Measurements from ENCODE around the gene CT55. TPM values are rescaled to one million over a fixed set of nuclear protein-coding genes. Genes with fewer than 3 reads are reported as not detected.
"Not testable (repeated sequence)": the region's sequence is repeated elsewhere in the genome, so short reads cannot be mapped to it uniquely, and the experiment has no call there.

CT55 gene
- total RNA-seq, 1 experiment from 2014 or later: not detected

DNA sequence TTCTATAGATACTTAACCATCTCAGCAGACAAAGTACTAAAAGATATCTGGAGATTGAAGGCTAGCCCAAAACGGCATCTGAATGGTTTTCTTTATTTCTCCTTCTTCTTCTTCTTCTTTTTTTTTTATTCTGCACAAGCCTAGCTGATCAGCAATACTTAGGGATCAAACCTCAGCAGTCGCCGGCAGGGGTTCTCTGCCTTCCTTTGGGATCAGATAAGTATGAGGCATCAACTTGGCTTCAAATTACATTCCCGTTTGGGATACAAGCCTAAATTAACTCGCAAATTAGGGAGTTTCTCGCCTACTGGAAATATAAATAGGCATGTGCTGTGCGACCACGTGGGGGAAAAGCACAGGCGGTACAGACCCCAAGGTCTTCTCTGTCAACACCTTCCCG lies 730 bp downstream of the CT55 start:
- TF ChIP-seq, protein P1, sequence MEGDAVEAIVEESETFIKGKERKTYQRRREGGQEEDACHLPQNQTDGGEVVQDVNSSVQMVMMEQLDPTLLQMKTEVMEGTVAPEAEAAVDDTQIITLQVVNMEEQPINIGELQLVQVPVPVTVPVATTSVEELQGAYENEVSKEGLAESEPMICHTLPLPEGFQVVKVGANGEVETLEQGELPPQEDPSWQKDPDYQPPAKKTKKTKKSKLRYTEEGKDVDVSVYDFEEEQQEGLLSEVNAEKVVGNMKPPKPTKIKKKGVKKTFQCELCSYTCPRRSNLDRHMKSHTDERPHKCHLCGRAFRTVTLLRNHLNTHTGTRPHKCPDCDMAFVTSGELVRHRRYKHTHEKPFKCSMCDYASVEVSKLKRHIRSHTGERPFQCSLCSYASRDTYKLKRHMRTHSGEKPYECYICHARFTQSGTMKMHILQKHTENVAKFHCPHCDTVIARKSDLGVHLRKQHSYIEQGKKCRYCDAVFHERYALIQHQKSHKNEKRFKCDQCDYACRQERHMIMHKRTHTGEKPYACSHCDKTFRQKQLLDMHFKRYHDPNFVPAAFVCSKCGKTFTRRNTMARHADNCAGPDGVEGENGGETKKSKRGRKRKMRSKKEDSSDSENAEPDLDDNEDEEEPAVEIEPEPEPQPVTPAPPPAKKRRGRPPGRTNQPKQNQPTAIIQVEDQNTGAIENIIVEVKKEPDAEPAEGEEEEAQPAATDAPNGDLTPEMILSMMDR (conservative IDR thresholded peaks at IDR 0.05; ENCODE audit: low read depth, low read length): no peak
- TF ChIP-seq EZH2phosphoT487 (IDR thresholded peaks at IDR 0.05; ENCODE audit: borderline replicate concordance, low read length) (no peak), EZH2 (IDR thresholded peaks at IDR 0.05; ENCODE audit: low read length, unreplicated experiment) (no peak)
- DNase-seq (no peak), ATAC-seq (no peak)
- intact Hi-C loops (cut with micrococcal nuclease): no loop called here
- Histone ChIP-seq H3K4me3 (ENCODE audit: low read length) (no peak overlapping the region), H3F3A (ENCODE audit: low read length, unreplicated experiment) (no peaks in the 10 kb centered on the region), H3K9ac (ENCODE audit: low read length) (no peak overlapping the region), H3K27ac (ENCODE audit: low read length) (no peak overlapping the region), H3K9me3 (ENCODE audit: low read length) (no peaks in the 10 kb centered on the region), H3K27me3 (ENCODE audit: low read length) (peaks cover 36% of the 10 kb centered on the region), H3K9me2 (replicated peaks; ENCODE audit: low read length) (no peaks in the 10 kb centered on the region), H3K4me2 (ENCODE audit: low read length) (no peak overlapping the region), H4K20me1 (ENCODE audit: low read length) (no peaks in the 10 kb centered on the region), H3K4me1 (ENCODE audit: insufficient read depth, low read length) (no peaks in the 10 kb centered on the region), H2AFZ (ENCODE audit: low read length) (no peak overlapping the region), H3K36me3 (ENCODE audit: low read depth, low read length) (no peaks in the 10 kb centered on the region), H3K79me2 (ENCODE audit: low read length) (no peaks in the 10 kb centered on the region)
- BruUV-seq (replicated peaks): no TSS peak
- ChIA-PET CTCF (no interaction called here), POLR2A (ENCODE audit: unreplicated experiment) (no interaction called here)

DNA sequence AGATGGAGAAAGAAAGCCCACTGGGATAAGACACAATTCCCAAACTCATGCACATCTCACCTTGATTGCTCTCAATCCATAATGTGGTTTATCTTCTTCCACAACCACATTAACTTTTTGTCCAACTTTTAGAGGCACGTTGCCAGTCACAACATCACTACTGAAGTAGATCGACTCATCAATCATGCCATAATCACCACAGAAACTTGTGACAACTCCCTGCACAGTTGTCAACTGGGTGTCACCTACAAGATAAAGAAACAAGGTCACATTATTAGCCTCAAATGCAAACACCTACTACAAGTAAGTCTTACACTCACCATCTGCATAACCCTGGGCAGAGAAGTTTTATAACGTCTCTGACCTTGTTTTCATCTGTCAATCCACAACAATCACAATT lies 1.7 kb downstream of the CT55 start:
- intact Hi-C loops (cut with micrococcal nuclease); H3K36me3 ChIP-seq (ENCODE audit: low read depth, low read length); CTCF ChIA-PET; DNase-seq; H3K9me2 ChIP-seq (replicated peaks; ENCODE audit: low read length); H2AFZ ChIP-seq (ENCODE audit: low read length); POLR2A ChIA-PET (ENCODE audit: unreplicated experiment); H3F3A ChIP-seq (ENCODE audit: low read length, unreplicated experiment); H4K20me1 ChIP-seq (ENCODE audit: low read length); H3K4me1 ChIP-seq (ENCODE audit: insufficient read depth, low read length); H3K4me2 ChIP-seq (ENCODE audit: low read length); ATAC-seq; H3K9ac ChIP-seq (ENCODE audit: low read length); BruUV-seq (replicated peaks); H3K27ac ChIP-seq (ENCODE audit: low read length); H3K9me3 ChIP-seq (ENCODE audit: low read length); H3K79me2 ChIP-seq (ENCODE audit: low read length); H3K4me3 ChIP-seq (ENCODE audit: low read length): not testable (repeated sequence)
- peaks cover 44% of the 10 kb centered on the region for H3K27me3 ChIP-seq (ENCODE audit: low read length)

DNA sequence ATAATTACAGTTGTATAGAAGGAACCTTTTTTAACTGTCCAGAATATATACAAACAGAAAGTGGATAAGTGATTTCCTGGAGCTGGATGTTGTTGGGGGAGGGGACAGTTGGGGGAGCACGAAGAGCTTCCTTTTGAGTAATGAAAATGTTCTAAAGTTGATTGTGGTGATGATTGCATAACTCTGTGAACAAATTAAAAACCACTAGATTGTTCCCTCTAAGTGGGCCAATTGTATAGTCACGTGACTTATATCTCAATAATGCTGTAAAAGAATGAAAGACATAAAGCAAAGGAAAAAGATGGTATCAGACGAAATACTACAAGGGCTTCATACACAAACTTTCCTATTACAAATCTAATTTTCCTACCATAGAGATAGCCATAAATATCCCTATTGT lies 2.7 kb downstream of the CT55 start:
- CTCF ChIA-PET: no interaction called here
- POLR2A ChIA-PET (ENCODE audit: unreplicated experiment): no interaction called here
- peaks cover 52% of the 10 kb centered on the region for H3K27me3 ChIP-seq (ENCODE audit: low read length)

DNA sequence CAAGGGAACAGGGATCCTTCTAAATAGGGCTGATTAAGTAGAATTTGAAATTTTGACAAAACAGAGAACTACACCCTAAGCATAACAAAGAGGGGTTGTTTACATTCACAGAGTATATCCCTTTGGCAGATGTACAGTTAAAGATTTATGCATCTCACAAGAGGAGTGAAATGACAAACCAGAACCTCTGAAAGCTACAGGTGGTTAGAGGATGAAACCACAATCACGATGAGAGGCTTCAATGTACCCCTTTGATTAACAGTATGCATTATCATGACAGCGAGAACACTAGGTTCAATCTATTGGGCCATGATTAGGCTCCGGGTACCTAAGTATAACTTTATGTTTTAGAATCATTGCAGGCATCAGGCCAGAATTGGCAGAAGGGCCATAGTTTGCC lies 16.5 kb downstream of the CT55 start:
- H3K36me3 ChIP-seq (ENCODE audit: low read depth, low read length); H3K27ac ChIP-seq (ENCODE audit: low read length); H3K79me2 ChIP-seq (ENCODE audit: low read length); H4K20me1 ChIP-seq (ENCODE audit: low read length); DNase-seq; H3K9me2 ChIP-seq (replicated peaks; ENCODE audit: low read length); H3F3A ChIP-seq (ENCODE audit: low read length, unreplicated experiment); H3K9ac ChIP-seq (ENCODE audit: low read length); H3K4me3 ChIP-seq (ENCODE audit: low read length); CTCF ChIA-PET; POLR2A ChIA-PET (ENCODE audit: unreplicated experiment); H3K9me3 ChIP-seq (ENCODE audit: low read length); BruUV-seq (replicated peaks); H3K4me1 ChIP-seq (ENCODE audit: insufficient read depth, low read length); H2AFZ ChIP-seq (ENCODE audit: low read length); intact Hi-C loops (cut with micrococcal nuclease); ATAC-seq; H3K4me2 ChIP-seq (ENCODE audit: low read length): not testable (repeated sequence)
- H3K27me3 ChIP-seq (ENCODE audit: low read length): peaks cover 18% of the 10 kb centered on the region

More for the DNA sequence above, 2.7 kb downstream of the CT55 start:
- Histone ChIP-seq H3K4me3 (ENCODE audit: low read length) (no peak overlapping the region), H3K27ac (ENCODE audit: low read length) (no peak overlapping the region), H3K4me1 (ENCODE audit: insufficient read depth, low read length) (no peaks in the 10 kb centered on the region), H3K4me2 (ENCODE audit: low read length) (no peak overlapping the region), H3K79me2 (ENCODE audit: low read length) (no peaks in the 10 kb centered on the region), H3F3A (ENCODE audit: low read length, unreplicated experiment) (no peaks in the 10 kb centered on the region), H3K9ac (ENCODE audit: low read length) (no peak overlapping the region), H3K9me3 (ENCODE audit: low read length) (no peaks in the 10 kb centered on the region), H3K36me3 (ENCODE audit: low read depth, low read length) (no peaks in the 10 kb centered on the region), H2AFZ (ENCODE audit: low read length) (no peak overlapping the region), H4K20me1 (ENCODE audit: low read length) (no peaks in the 10 kb centered on the region), H3K9me2 (replicated peaks; ENCODE audit: low read length) (no peaks in the 10 kb centered on the region)
- BruUV-seq (replicated peaks): no TSS peak
- no peak for ATAC-seq
- no peak for DNase-seq
- TF ChIP-seq EZH2phosphoT487 (IDR thresholded peaks at IDR 0.05; ENCODE audit: borderline replicate concordance, low read length): no peak
- TF ChIP-seq EZH2 (IDR thresholded peaks at IDR 0.05; ENCODE audit: low read length, unreplicated experiment): no peak
- TF ChIP-seq, protein P1 (conservative IDR thresholded peaks at IDR 0.05; ENCODE audit: low read depth, low read length): no peak
- intact Hi-C loops (cut with micrococcal nuclease): no loop called here

DNA sequence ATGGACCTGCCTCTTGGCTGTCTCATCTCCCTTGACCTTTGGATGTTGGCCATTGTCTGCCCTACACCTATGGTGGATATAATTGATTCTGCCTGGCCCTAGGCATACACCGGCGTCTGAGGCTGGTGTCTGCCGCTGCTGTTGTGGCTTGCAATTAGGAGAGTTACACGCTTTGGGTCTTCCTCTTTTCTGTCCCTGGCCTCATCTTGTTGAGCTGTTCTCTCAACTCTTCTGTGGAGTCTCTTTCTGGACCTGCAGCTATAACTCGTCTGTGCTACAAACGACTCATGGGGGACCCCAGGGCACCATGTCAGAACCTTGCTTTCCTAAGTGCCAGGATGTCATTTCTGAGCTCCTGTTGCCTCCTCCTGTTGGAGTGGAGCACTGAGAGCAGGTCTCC lies 45.1 kb downstream of the CT55 start:
- H3K27ac ChIP-seq (ENCODE audit: low read length); H3K9me2 ChIP-seq (replicated peaks; ENCODE audit: low read length); intact Hi-C loops (cut with micrococcal nuclease); ATAC-seq; H4K20me1 ChIP-seq (ENCODE audit: low read length); H2AFZ ChIP-seq (ENCODE audit: low read length); DNase-seq; H3K27me3 ChIP-seq (ENCODE audit: low read length); H3K79me2 ChIP-seq (ENCODE audit: low read length); H3K9ac ChIP-seq (ENCODE audit: low read length); H3K4me2 ChIP-seq (ENCODE audit: low read length); BruUV-seq (replicated peaks); H3K4me3 ChIP-seq (ENCODE audit: low read length); H3K9me3 ChIP-seq (ENCODE audit: low read length); H3K4me1 ChIP-seq (ENCODE audit: insufficient read depth, low read length); POLR2A ChIA-PET (ENCODE audit: unreplicated experiment); CTCF ChIA-PET; H3K36me3 ChIP-seq (ENCODE audit: low read depth, low read length); H3F3A ChIP-seq (ENCODE audit: low read length, unreplicated experiment): not testable (repeated sequence)
